Activated CD4-positive, alpha-beta memory T cell treated with anti-CD3 and anti-CD28 coated beads, Interleukin-2, amount 10 ng/mL, durations not matched to agents 7 days and 5 days (primary cell): ENCODE results near the gene LNPK. TPM values are rescaled to one million over a fixed set of nuclear protein-coding genes. Genes with fewer than 3 reads are reported as not detected.
"Not testable (repeated sequence)": the region's sequence is repeated elsewhere in the genome, so short reads cannot be mapped to it uniquely, and the experiment has no call there.

ENCODE experiments used
- CTCF ChIA-PET: fragments of 350-600 bp; sonication (Branson Sonifier 250); formaldehyde crosslinking; loops from one replicate; lab custom pipeline; 2021; ENCODE audit warnings: antibody characterized with exemption, inconsistent platforms; lab: Charles Lee
- POLR2A ChIA-PET: fragments of 350-600 bp; sonication (Branson Sonifier 250); formaldehyde crosslinking; loops from one replicate; lab custom pipeline; 2021; ENCODE audit warnings: antibody characterized with exemption; lab: Charles Lee
- DNase-seq: peaks from one replicate; pipeline ENCODE4 v3.0.0-alpha.2; 2020
- H3K27ac Mint-ChIP-seq: one replicate; pipeline ENCODE4 v1.8.0; 2021; ENCODE audit warnings: mild to moderate bottlenecking, mixed read lengths
- H3K27me3 Mint-ChIP-seq: one replicate; pipeline ENCODE4 v1.8.0; 2021; ENCODE audit warnings: mixed read lengths
- H3K36me3 Mint-ChIP-seq: one replicate; pipeline ENCODE4 v1.8.0; 2021; ENCODE audit warnings: low read depth, mixed read lengths
- H3K4me1 Mint-ChIP-seq: one replicate; pipeline ENCODE4 v1.8.0; 2021; ENCODE audit warnings: mixed read lengths
- H3K4me3 Mint-ChIP-seq: one replicate; pipeline ENCODE4 v1.8.0; 2021; ENCODE audit warnings: mild to moderate bottlenecking, mixed read lengths
- H3K9me3 Mint-ChIP-seq: one replicate; pipeline ENCODE4 v1.8.0; 2021; ENCODE audit warnings: mixed read lengths
- total RNA-seq, 2 experiments: library from RNA; stranded (reverse); gene quantifications; one replicate each; pipeline ENCODE4 v1.2.3, GENCODE V29; 2021

Gene LNPK
- total RNA-seq, 2 experiments from 2014 or later = 43.5 to 48.7 TPM

DNA sequence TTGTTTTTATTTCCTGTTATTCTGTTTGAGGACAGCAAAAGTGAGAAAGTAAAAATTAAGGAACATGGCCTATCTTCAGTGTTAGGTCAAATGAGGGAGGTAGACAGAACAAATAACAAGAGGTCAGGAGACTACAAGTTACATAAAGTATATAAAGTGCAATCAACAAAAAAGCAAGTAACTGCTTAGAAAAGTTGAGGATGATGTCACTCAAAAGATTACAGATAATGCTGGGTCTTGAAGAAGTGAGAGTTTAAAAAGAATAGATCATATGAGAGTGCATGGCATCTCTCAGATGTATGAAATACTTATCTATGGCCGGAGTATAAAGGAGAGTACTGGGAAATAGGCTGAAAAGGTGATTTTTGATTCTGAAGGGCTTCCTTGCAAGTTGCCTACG lies 79.9 kb downstream of the LNPK start:
- H3K4me1 Mint-ChIP-seq = no peaks in the 10 kb centered on the region
- no peaks in the 10 kb centered on the region for H3K27me3 Mint-ChIP-seq
- H3K36me3 Mint-ChIP-seq = peaks cover 9% of the 10 kb centered on the region
- POLR2A ChIA-PET = no interaction called here
- CTCF ChIA-PET = no interaction called here
- DNase-seq = no peak
- no peak overlapping the region for H3K27ac Mint-ChIP-seq
- H3K4me3 Mint-ChIP-seq = no peak overlapping the region
- no peaks in the 10 kb centered on the region for H3K9me3 Mint-ChIP-seq

- Mint-ChIP-seq H3K27ac (no peak overlapping the region), H3K4me1 (no peaks in the 10 kb centered on the region), H3K4me3 (no peak overlapping the region), H3K27me3 (peaks cover 1% of the 10 kb centered on the region), H3K9me3 (no peaks in the 10 kb centered on the region), H3K36me3 (no peaks in the 10 kb centered on the region)
- ChIA-PET CTCF (no interaction called here), POLR2A (no interaction called here)
- no peak for DNase-seq
Measured at GRCh38 chr2:175918935-175919334, 83.1 kb downstream of the LNPK start.

GRCh38 chr2:175914846-175915245 lies 87.2 kb downstream of the LNPK start:
- CTCF ChIA-PET = no interaction called here
- H3K4me3 Mint-ChIP-seq = no peak overlapping the region
- POLR2A ChIA-PET = no interaction called here
- H3K27me3 Mint-ChIP-seq = peaks cover 23% of the 10 kb centered on the region
- no peaks in the 10 kb centered on the region for H3K9me3 Mint-ChIP-seq
- H3K4me1 Mint-ChIP-seq = no peaks in the 10 kb centered on the region
- no peaks in the 10 kb centered on the region for H3K36me3 Mint-ChIP-seq
- H3K27ac Mint-ChIP-seq = no peak overlapping the region
- no peak for DNase-seq

GRCh38 chr2:175913849-175914743 lies 88.0 kb downstream of the LNPK start:
- H3K27me3 Mint-ChIP-seq = peaks cover 23% of the 10 kb centered on the region
- H3K27ac Mint-ChIP-seq, CTCF ChIA-PET, H3K36me3 Mint-ChIP-seq, H3K4me3 Mint-ChIP-seq, DNase-seq, H3K4me1 Mint-ChIP-seq, POLR2A ChIA-PET, H3K9me3 Mint-ChIP-seq: not testable (repeated sequence)

DNA sequence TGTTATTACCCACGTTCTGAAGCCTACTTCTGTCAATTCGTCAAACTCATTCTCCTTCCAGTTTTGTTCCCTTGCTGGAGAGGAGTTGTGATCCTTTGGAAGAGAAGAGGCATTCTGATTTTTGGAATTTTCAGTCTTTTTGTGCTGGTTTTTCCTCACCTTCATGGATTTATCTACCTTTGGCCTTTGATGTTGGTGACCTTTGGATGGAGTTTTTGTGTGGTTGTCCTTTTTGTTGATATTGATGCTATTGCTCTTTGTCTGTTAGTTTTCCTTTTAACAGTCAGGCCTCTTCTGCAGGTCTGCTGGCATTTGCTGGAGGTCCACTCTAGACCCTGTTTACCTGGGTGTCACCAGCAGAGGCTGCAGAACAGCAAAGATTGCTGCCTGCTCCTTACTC lies 88.8 kb downstream of the LNPK start:
- H3K4me3 Mint-ChIP-seq, H3K4me1 Mint-ChIP-seq, H3K9me3 Mint-ChIP-seq, POLR2A ChIA-PET, H3K27ac Mint-ChIP-seq, DNase-seq, CTCF ChIA-PET, H3K36me3 Mint-ChIP-seq: not testable (repeated sequence)
- peaks cover 27% of the 10 kb centered on the region for H3K27me3 Mint-ChIP-seq

- POLR2A ChIA-PET = no interaction called here
- no peak for DNase-seq
- H3K27ac Mint-ChIP-seq = no peak overlapping the region
- H3K36me3 Mint-ChIP-seq = no peaks in the 10 kb centered on the region
- H3K4me3 Mint-ChIP-seq = no peak overlapping the region
- H3K27me3 Mint-ChIP-seq = peaks cover 30% of the 10 kb centered on the region
- H3K9me3 Mint-ChIP-seq = no peaks in the 10 kb centered on the region
- CTCF ChIA-PET = no interaction called here
- H3K4me1 Mint-ChIP-seq = no peaks in the 10 kb centered on the region
Measured at GRCh38 chr2:175904035-175904434, 98.0 kb downstream of the LNPK start.

GRCh38 chr2:175903384-175903936 lies 98.6 kb downstream of the LNPK start:
- no peaks in the 10 kb centered on the region for H3K4me1 Mint-ChIP-seq
- H3K36me3 Mint-ChIP-seq = no peaks in the 10 kb centered on the region
- CTCF ChIA-PET = no interaction called here
- no peak for DNase-seq
- no peak overlapping the region for H3K4me3 Mint-ChIP-seq
- no peaks in the 10 kb centered on the region for H3K9me3 Mint-ChIP-seq
- POLR2A ChIA-PET = no interaction called here
- no peak overlapping the region for H3K27ac Mint-ChIP-seq
- H3K27me3 Mint-ChIP-seq = peaks cover 28% of the 10 kb centered on the region

DNA sequence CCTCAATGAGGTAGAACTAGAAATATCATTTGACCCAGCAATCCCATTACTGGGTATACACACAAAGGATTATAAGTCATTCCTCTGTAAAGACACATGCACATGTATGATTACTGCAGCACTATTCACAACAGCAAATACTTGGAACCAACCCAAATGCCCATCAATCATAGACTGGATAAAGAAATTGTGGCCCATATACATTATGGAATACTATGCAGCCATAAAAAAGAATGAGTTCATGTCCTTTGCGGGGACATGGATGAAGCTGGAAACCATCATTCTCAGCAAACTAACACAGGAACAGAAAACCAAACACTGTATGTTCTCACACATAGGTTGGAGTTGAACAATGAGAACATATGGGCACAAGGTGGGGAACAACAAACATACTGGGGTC lies 106.1 kb downstream of the LNPK start:
- CTCF ChIA-PET, H3K4me3 Mint-ChIP-seq, H3K36me3 Mint-ChIP-seq, H3K9me3 Mint-ChIP-seq, H3K27ac Mint-ChIP-seq, DNase-seq, H3K4me1 Mint-ChIP-seq, POLR2A ChIA-PET: not testable (repeated sequence)
- H3K27me3 Mint-ChIP-seq = peaks cover 14% of the 10 kb centered on the region

- ChIA-PET POLR2A (no interaction called here), CTCF (no interaction called here)
- Mint-ChIP-seq H3K9me3 (no peaks in the 10 kb centered on the region), H3K27me3 (peaks cover 15% of the 10 kb centered on the region), H3K4me3 (no peak overlapping the region), H3K4me1 (no peaks in the 10 kb centered on the region), H3K27ac (no peak overlapping the region), H3K36me3 (no peaks in the 10 kb centered on the region)
- DNase-seq = no peak
Measured at GRCh38 chr2:175892046-175892445, 110.0 kb downstream of the LNPK start.

DNA sequence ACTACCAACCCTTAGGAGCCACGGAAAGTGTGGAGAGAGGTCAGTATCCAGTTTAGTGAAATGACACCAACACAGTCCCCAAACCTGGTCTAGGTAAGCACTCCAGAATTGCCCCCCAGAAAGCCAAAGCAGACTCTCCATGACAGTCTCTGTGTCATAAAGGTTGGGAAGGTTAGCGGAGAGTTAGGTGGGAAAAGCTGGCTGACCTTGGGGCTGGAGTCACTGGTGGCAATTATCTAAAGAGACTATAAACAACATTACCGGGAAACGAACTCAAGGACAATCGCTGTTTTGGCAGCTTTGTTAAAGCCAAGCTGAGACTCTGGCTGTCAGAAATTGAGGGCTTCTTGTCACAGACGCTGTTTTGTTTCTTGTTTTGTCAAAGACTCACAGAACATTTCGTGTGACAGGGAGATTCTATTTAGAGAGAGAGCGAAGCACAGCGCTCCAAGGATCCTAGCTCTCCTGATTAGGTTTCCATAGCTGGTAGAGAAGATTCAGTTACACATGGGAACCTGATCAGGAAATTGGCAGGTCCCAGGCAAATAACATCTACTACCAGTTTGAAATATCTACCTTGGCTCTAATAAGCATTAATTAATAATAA lies 111.3 kb downstream of the LNPK start:
- H3K4me3 Mint-ChIP-seq = no peak overlapping the region
- ChIA-PET CTCF (no interaction called here), POLR2A (no interaction called here)
- no peaks in the 10 kb centered on the region for H3K4me1 Mint-ChIP-seq
- peaks cover 17% of the 10 kb centered on the region for H3K27me3 Mint-ChIP-seq
- DNase-seq = no peak
- H3K9me3 Mint-ChIP-seq = no peaks in the 10 kb centered on the region
- no peak overlapping the region for H3K27ac Mint-ChIP-seq
- no peaks in the 10 kb centered on the region for H3K36me3 Mint-ChIP-seq

DNA sequence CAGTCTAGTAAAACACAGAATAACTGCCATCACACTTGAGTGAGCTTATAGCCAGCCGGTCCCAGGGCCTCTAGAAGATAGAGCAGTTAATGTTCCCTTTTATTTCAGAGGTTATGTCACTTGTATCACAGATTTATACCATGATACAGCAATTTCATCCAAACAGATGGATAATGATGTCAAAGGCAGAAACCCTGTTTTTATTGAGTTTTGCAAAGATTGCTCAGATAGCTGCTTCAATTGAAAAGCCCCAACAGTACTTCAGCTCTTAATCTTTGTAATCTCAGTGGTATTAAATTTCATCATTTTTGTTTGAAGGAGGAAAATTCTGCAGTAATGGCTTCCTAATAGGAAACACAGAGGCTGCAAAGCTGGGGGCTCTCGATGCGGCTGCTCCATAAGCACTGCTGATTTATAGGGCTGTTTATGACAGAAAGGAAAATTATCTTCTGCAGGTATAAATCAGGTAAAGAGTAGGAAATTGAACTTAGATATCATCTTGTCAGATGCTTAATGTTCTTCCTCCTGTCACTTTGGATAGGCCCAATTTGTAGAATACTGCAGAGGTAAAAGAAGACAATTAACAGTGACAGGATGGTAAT lies 112.3 kb downstream of the LNPK start:
- Mint-ChIP-seq H3K27ac (no peak overlapping the region), H3K27me3 (peaks cover 13% of the 10 kb centered on the region), H3K9me3 (no peaks in the 10 kb centered on the region), H3K36me3 (no peaks in the 10 kb centered on the region), H3K4me3 (no peak overlapping the region), H3K4me1 (no peaks in the 10 kb centered on the region)
- ChIA-PET CTCF (no interaction called here), POLR2A (no interaction called here)
- no peak for DNase-seq

GRCh38 chr2:175887776-175888175 lies 114.3 kb downstream of the LNPK start:
- H3K27me3 Mint-ChIP-seq = peaks cover 10% of the 10 kb centered on the region
- H3K9me3 Mint-ChIP-seq = no peaks in the 10 kb centered on the region
- H3K36me3 Mint-ChIP-seq = no peaks in the 10 kb centered on the region
- H3K4me1 Mint-ChIP-seq = no peaks in the 10 kb centered on the region
- H3K4me3 Mint-ChIP-seq = no peak overlapping the region
- no peak for DNase-seq
- ChIA-PET POLR2A (no interaction called here), CTCF (no interaction called here)
- H3K27ac Mint-ChIP-seq = no peak overlapping the region

DNA sequence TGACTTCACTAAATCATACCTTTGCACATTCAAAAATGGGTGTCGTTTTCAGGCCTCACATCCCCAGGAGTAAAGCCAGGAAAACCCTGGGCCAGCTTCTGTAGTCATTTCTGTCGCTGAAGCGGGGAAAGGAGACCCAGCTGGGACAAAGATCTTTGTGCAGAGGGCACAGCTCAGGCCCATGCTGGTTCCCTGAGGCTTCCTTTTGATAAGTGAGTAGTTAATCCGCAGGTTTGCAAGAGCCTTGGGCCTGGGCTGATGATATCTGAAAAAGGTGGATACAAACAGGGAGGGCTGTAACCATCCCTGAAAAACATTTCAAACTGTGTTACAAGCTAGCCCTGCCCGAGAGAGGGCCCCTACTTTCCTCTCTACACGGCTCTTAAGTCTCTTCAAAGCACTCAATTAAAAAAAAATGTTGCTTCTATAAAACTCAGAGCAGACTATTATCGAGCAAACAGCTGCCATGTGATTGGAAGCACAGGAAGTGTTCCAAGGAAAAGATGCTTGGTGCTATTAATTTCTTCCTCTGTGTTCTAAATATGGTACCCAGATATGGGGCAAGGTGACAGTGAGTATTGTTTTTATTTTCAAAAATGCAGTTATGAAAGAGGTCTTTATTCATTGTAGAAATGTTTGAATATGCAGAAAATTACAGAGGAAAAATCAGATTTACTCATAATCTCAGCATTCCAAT lies 117.2 kb downstream of the LNPK start:
- no peaks in the 10 kb centered on the region for H3K36me3 Mint-ChIP-seq
- H3K4me1 Mint-ChIP-seq = no peaks in the 10 kb centered on the region
- ChIA-PET POLR2A (no interaction called here), CTCF (no interaction called here)
- no peaks in the 10 kb centered on the region for H3K9me3 Mint-ChIP-seq
- peaks cover 10% of the 10 kb centered on the region for H3K27me3 Mint-ChIP-seq
- H3K4me3 Mint-ChIP-seq = no peak overlapping the region
- DNase-seq = no peak
- H3K27ac Mint-ChIP-seq = no peak overlapping the region
